SKM-1 (cell line): ENCODE results near the gene FH.

Experiments
- DNase-seq: peaks from one replicate; lab custom pipeline; 2025; ENCODE audit not compliant: unreplicated experiment; lab: John Stamatoyannopoulos, UW

FH gene

GRCh38 chr1:241460098-241460873 is 59.3 kb downstream of the FH start:
- no peak for DNase-seq

- no peak for DNase-seq
Measured at GRCh38 chr1:241459186-241459802, 60.3 kb downstream of the FH start.

- DNase-seq, result no peak
Measured at GRCh38 chr1:241457421-241457820, 62.1 kb downstream of the FH start.

GRCh38 chr1:241456743-241457142 is 62.8 kb downstream of the FH start:
- DNase-seq, result no peak

DNA sequence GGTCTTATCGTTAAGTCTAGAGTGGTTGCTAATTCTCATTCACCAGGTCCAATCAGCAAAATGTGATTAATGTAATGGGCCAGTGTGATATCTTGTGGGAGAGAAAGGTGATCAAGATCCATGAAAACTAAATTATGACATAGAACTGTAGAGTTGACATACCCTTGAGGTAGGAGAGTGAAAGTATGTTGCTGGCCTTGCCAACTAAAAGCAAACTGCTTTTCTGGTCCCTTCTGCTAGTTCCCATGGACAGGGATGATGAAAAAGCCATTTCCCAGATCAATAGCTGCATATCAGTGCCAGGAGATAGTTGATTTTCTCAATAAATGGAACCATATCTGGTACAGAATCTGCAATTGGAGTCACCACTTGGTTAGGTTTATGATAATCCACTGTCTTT is 65.8 kb downstream of the FH start:
- DNase-seq, result no peak

- DNase-seq, result no peak
Measured at GRCh38 chr1:241451956-241452355, 67.6 kb downstream of the FH start.
